GM19023 (cell line): ENCODE measurements around the gene ACAA1.

ENCODE experiments used
- ATAC-seq: cut with Tn5 transposase; IDR thresholded peaks from one replicate; pipeline ENCODE4 v1.9.1; 2021; ENCODE audit warnings: mild to moderate bottlenecking, moderate library complexity; ENCODE audit not compliant: unreplicated experiment

The ACAA1 gene

GRCh38 chr3:38154033-38154494 lies 17.1 kb upstream of the ACAA1 start:
- no peak for ATAC-seq

- no peak for ATAC-seq
Observed at GRCh38 chr3:38153221-38153620, 16.3 kb upstream of the ACAA1 start.

- no peak for ATAC-seq
Observed at GRCh38 chr3:38152609-38153008, 15.7 kb upstream of the ACAA1 start.

GRCh38 chr3:38151667-38152265 lies 14.8 kb upstream of the ACAA1 start:
- no peak for ATAC-seq

- ATAC-seq: no peak
Observed at GRCh38 chr3:38150780-38151528, 14.0 kb upstream of the ACAA1 start.

GRCh38 chr3:38149708-38150107 lies 12.8 kb upstream of the ACAA1 start:
- ATAC-seq: no peak

- ATAC-seq: no peak
Observed at GRCh38 chr3:38148311-38148882, 11.5 kb upstream of the ACAA1 start.

- no peak for ATAC-seq
Observed at GRCh38 chr3:38147421-38147820, 10.5 kb upstream of the ACAA1 start.

GRCh38 chr3:38146504-38146903 lies 9.6 kb upstream of the ACAA1 start:
- no peak for ATAC-seq

- no peak for ATAC-seq
Observed at GRCh38 chr3:38143511-38143910, 6.6 kb upstream of the ACAA1 start.

- ATAC-seq: no peak
Observed at GRCh38 chr3:38142959-38143358, 6.0 kb upstream of the ACAA1 start.

- no peak for ATAC-seq
Observed at GRCh38 chr3:38141952-38142273, 5.0 kb upstream of the ACAA1 start.

GRCh38 chr3:38141173-38141951 lies 4.4 kb upstream of the ACAA1 start:
- ATAC-seq: no peak

GRCh38 chr3:38140326-38141172 lies 3.6 kb upstream of the ACAA1 start:
- no peak for ATAC-seq

GRCh38 chr3:38139652-38140051 lies 2.7 kb upstream of the ACAA1 start:
- no peak for ATAC-seq

- ATAC-seq: no peak
Observed at GRCh38 chr3:38139191-38139590, 2.3 kb upstream of the ACAA1 start.

GRCh38 chr3:38138349-38139190 lies 1.6 kb upstream of the ACAA1 start, which contains the start of gene MYD88:
TSS of gene MYD88 (plus strand) at chr3:38138661. CDS start at chr3:38138701, 40 bp downstream.
- peak; percentile 40 for ATAC-seq

- ATAC-seq: peak; percentile 0
Observed at GRCh38 chr3:38137615-38138348, 855 bp upstream of the ACAA1 start.

GRCh38 chr3:38136393-38136776 lies 542 bp downstream of the ACAA1 start:
- no peak for ATAC-seq
